Osteoblast (primary cell): ENCODE measurements around the gene FCHO1. TPM values are rescaled to one million over a fixed set of nuclear protein-coding genes. Genes with fewer than 3 reads are reported as not detected.

Experiments
- DNase-seq: peaks from one replicate; pipeline ENCODE4 v3.0.0; 2011; ENCODE audit warnings: low spot score, mixed read lengths; ENCODE audit not compliant: insufficient read length; ENCODE audit errors: missing footprints
- H2AFZ ChIP-seq: 2 replicates; pipeline ENCODE4 v1.6.0; 2011; ENCODE audit warnings: mild to moderate bottlenecking, low read length
- H3K27ac ChIP-seq: 2 replicates; pipeline ENCODE4 v1.5.1; 2011; ENCODE audit warnings: mild to moderate bottlenecking, low read depth, low read length, moderate library complexity
- H3K27me3 ChIP-seq: 2 replicates; pipeline ENCODE4 v1.6.0; 2012; ENCODE audit warnings: mild to moderate bottlenecking, control low read depth, inconsistent platforms, low read length, moderate library complexity; ENCODE audit not compliant: insufficient read depth
- H3K36me3 ChIP-seq: 2 replicates; pipeline ENCODE4 v1.5.1; 2011; ENCODE audit warnings: mild to moderate bottlenecking, low read length, control low read depth, moderate library complexity; ENCODE audit not compliant: insufficient read depth
- H3K4me1 ChIP-seq: 2 replicates; pipeline ENCODE4 v1.5.1; 2011; ENCODE audit warnings: mild to moderate bottlenecking, low read length, control low read depth, moderate library complexity; ENCODE audit not compliant: insufficient read depth
- H3K4me2 ChIP-seq: 2 replicates; pipeline ENCODE4 v1.6.0; 2011; ENCODE audit warnings: mild to moderate bottlenecking, low read length; ENCODE audit not compliant: insufficient read depth
- H3K4me3 ChIP-seq: fragments of 200-600 bp; sonication (generic); 3 replicates; pipeline ENCODE4 v1.5.1; 2012; ENCODE audit warnings: mild to moderate bottlenecking, low read length, inconsistent platforms; ENCODE audit not compliant: insufficient read depth
- H3K79me2 ChIP-seq: 2 replicates; pipeline ENCODE4 v1.6.0; 2012; ENCODE audit warnings: mild to moderate bottlenecking, low read length, control low read depth, inconsistent platforms; ENCODE audit not compliant: insufficient read depth
- H3K9me3 ChIP-seq: 2 replicates; pipeline ENCODE4 v1.5.1; 2011; ENCODE audit warnings: low read depth, low read length, control low read depth
- H4K20me1 ChIP-seq: 2 replicates; pipeline ENCODE4 v1.6.0; 2012; ENCODE audit warnings: mild to moderate bottlenecking, low read length, control low read depth; ENCODE audit not compliant: insufficient read depth
- total RNA-seq: library from RNA; depleted of rRNA; stranded (reverse); fragments of >200 nt; gene quantifications from 2 replicates; pipeline ENCODE4 v1.2.3, GENCODE V29; 2012
- TF ChIP-seq, protein P1 (sequence below): IDR thresholded peaks from 2 replicates; pipeline ENCODE4 v1.5.1; 2011; ENCODE audit warnings: mild to moderate bottlenecking, low read depth, low read length, moderate library complexity; ENCODE audit errors: extremely low read depth

FCHO1 gene
- total RNA-seq, 1 donor: 0.72 TPM

GRCh38 chr19:17754634-17755442 is 3.6 kb downstream of the FCHO1 start:
- DNase-seq: no peak
- no peak overlapping the region for H2AFZ ChIP-seq
- no peaks in the 10 kb centered on the region for H4K20me1 ChIP-seq
- H3K27me3 ChIP-seq: peaks cover 3% of the 10 kb centered on the region
- H3K27ac ChIP-seq: no peak overlapping the region
- no peaks in the 10 kb centered on the region for H3K9me3 ChIP-seq
- no peaks in the 10 kb centered on the region for H3K79me2 ChIP-seq
- H3K4me3 ChIP-seq: no peak overlapping the region
- no peaks in the 10 kb centered on the region for H3K36me3 ChIP-seq
- no peak overlapping the region for H3K4me2 ChIP-seq
- H3K4me1 ChIP-seq: peaks cover 4% of the 10 kb centered on the region
- TF ChIP-seq, protein P1, sequence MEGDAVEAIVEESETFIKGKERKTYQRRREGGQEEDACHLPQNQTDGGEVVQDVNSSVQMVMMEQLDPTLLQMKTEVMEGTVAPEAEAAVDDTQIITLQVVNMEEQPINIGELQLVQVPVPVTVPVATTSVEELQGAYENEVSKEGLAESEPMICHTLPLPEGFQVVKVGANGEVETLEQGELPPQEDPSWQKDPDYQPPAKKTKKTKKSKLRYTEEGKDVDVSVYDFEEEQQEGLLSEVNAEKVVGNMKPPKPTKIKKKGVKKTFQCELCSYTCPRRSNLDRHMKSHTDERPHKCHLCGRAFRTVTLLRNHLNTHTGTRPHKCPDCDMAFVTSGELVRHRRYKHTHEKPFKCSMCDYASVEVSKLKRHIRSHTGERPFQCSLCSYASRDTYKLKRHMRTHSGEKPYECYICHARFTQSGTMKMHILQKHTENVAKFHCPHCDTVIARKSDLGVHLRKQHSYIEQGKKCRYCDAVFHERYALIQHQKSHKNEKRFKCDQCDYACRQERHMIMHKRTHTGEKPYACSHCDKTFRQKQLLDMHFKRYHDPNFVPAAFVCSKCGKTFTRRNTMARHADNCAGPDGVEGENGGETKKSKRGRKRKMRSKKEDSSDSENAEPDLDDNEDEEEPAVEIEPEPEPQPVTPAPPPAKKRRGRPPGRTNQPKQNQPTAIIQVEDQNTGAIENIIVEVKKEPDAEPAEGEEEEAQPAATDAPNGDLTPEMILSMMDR: no peak

DNA sequence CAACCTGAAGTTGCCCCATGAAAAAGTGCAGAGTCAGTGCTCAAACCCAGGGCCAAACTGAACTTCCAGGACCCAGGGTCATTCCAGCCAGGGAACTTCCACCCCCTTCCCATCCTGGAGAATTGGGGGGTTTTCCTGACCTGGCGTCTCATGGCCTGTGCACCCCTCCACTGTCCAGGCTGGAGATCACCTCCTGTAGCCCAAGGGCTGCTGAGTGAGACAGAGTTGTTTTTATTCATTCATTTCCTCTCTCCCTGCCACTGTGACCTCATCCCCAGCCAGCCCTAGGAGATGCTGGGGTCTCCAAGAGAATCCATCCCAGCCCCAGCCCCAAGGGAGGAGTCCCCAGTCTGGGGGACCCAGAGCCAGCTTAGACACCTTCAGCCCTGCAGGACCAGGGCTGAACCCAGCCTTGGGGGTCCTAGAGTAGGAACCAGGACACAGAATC is 4.2 kb downstream of the FCHO1 start:
- no peak for DNase-seq
- H2AFZ ChIP-seq: no peak overlapping the region
- no peaks in the 10 kb centered on the region for H3K9me3 ChIP-seq
- H4K20me1 ChIP-seq: no peaks in the 10 kb centered on the region
- no peak overlapping the region for H3K27ac ChIP-seq
- H3K36me3 ChIP-seq: no peaks in the 10 kb centered on the region
- H3K79me2 ChIP-seq: no peaks in the 10 kb centered on the region
- peaks cover 3% of the 10 kb centered on the region for H3K27me3 ChIP-seq
- TF ChIP-seq, protein P1: no peak
- no peak overlapping the region for H3K4me3 ChIP-seq
- peaks cover 4% of the 10 kb centered on the region for H3K4me1 ChIP-seq
- no peak overlapping the region for H3K4me2 ChIP-seq

DNA sequence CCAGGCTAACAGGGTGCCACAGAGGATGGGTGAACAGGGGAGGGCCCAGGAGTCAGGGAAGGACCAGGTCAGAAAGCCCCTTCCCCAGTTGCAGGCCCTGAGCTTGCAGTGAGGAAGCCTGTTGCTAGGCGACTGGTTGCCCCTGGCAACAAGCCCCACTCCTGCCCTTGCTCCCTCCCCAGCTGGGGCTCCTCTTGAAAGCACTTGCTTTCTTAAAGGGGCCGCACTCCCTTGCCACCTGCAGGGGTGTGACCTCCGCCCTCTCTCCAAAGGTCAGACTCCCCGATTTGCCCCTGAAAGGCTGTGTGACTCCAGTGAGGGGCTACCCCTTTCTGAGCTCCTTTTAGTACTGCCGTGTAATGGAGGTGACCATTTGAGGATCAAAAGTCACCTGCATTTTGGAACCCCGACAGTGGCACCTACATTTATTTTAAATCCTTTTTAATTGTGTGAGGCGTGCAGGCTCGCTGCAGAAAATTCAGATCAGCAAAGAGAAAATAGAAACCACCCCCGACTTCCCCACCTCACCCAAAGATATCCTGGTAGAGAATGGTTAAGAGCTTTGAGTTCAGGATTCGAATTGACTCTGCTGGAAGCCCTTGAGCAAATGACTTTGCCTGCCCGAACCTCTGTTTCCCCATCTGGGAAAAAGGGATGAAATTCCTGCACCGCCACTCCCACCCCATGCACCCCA is 4.8 kb downstream of the FCHO1 start:
- DNase-seq: no peak
- Histone ChIP-seq H3K27me3 (peaks cover 3% of the 10 kb centered on the region), H3K36me3 (no peaks in the 10 kb centered on the region), H3K4me1 (peaks cover 4% of the 10 kb centered on the region), H2AFZ (no peak overlapping the region), H3K4me3 (no peak overlapping the region), H3K79me2 (no peaks in the 10 kb centered on the region), H3K4me2 (no peak overlapping the region), H4K20me1 (no peaks in the 10 kb centered on the region), H3K9me3 (no peaks in the 10 kb centered on the region), H3K27ac (no peak overlapping the region)
- TF ChIP-seq, protein P1: no peak

- Histone ChIP-seq H4K20me1 (no peaks in the 10 kb centered on the region), H3K4me2 (no peak overlapping the region), H3K27ac (no peak overlapping the region), H3K9me3 (no peaks in the 10 kb centered on the region), H3K79me2 (no peaks in the 10 kb centered on the region), H3K27me3 (peaks cover 3% of the 10 kb centered on the region), H3K4me1 (peaks cover 4% of the 10 kb centered on the region), H3K36me3 (no peaks in the 10 kb centered on the region), H3K4me3 (no peak overlapping the region), H2AFZ (no peak overlapping the region)
- DNase-seq: peak; percentile 93
- TF ChIP-seq, protein P1: no peak
These were observed 5.8 kb downstream of the FCHO1 start for GRCh38 chr19:17757125-17757524.
